ENCODE measurements around the gene RAB3GAP1.

RAB3GAP1 gene

GRCh38 chr2:135052042-135052876 lies at the start of gene RAB3GAP1:
TSS of gene RAB3GAP1 (plus strand) at chr2:135052292. CDS start at chr2:135052308, 16 bp downstream.
- in situ Hi-C loops (cut with HindIII; ENCODE audit: low sequenced_read_pairs): no loop called here

- in situ Hi-C loops (cut with HindIII; ENCODE audit: low sequenced_read_pairs): loop anchor here (5.0 kb wide), 1 partner anchor 44 kb away; the partner anchor contains the start of gene MAP3K19
These were observed 49.3 kb upstream of the RAB3GAP1 start for GRCh38 chr2:135002836-135003235.

GRCh38 chr2:135004005-135004746 lies 47.9 kb upstream of the RAB3GAP1 start:
- in situ Hi-C loops (cut with HindIII; ENCODE audit: low sequenced_read_pairs): loop anchor here (5.0 kb wide), 1 partner anchor 43 kb away; the partner anchor contains the start of gene MAP3K19

GRCh38 chr2:135005753-135006152 lies 46.3 kb upstream of the RAB3GAP1 start:
- in situ Hi-C loops (cut with HindIII; ENCODE audit: low sequenced_read_pairs): no loop called here

- in situ Hi-C loops (cut with HindIII; ENCODE audit: low sequenced_read_pairs): no loop called here
These were observed 42.8 kb upstream of the RAB3GAP1 start for GRCh38 chr2:135009339-135009738.

GRCh38 chr2:135010200-135010942 lies 41.7 kb upstream of the RAB3GAP1 start:
- in situ Hi-C loops (cut with HindIII; ENCODE audit: low sequenced_read_pairs): no loop called here

- in situ Hi-C loops (cut with HindIII; ENCODE audit: low sequenced_read_pairs): no loop called here
These were observed 40.5 kb upstream of the RAB3GAP1 start for GRCh38 chr2:135011633-135012032.

GRCh38 chr2:135021618-135022017 lies 30.5 kb upstream of the RAB3GAP1 start:
- in situ Hi-C loops (cut with HindIII; ENCODE audit: low sequenced_read_pairs): no loop called here

GRCh38 chr2:135022952-135023880 lies 28.9 kb upstream of the RAB3GAP1 start:
- in situ Hi-C loops (cut with HindIII; ENCODE audit: low sequenced_read_pairs): no loop called here

- in situ Hi-C loops (cut with HindIII; ENCODE audit: low sequenced_read_pairs): no loop called here
These were observed 28.1 kb upstream of the RAB3GAP1 start for GRCh38 chr2:135023886-135024485.

- in situ Hi-C loops (cut with HindIII; ENCODE audit: low sequenced_read_pairs): loop anchor here (25.0 kb wide), 1 partner anchor 433 kb away; no protein-coding TSS in a partner anchor
These were observed 22.5 kb upstream of the RAB3GAP1 start for GRCh38 chr2:135029481-135030134.

GRCh38 chr2:135030826-135031225 lies 21.3 kb upstream of the RAB3GAP1 start:
- in situ Hi-C loops (cut with HindIII; ENCODE audit: low sequenced_read_pairs): loop anchor here (25.0 kb wide), 1 partner anchor 431 kb away; no protein-coding TSS in a partner anchor

GRCh38 chr2:135033216-135033615 lies 18.9 kb upstream of the RAB3GAP1 start:
- in situ Hi-C loops (cut with HindIII; ENCODE audit: low sequenced_read_pairs): loop anchor here (25.0 kb wide), 1 partner anchor 429 kb away; no protein-coding TSS in a partner anchor

GRCh38 chr2:135037831-135038230 lies 14.3 kb upstream of the RAB3GAP1 start:
- in situ Hi-C loops (cut with HindIII; ENCODE audit: low sequenced_read_pairs): loop anchor here (25.0 kb wide), 1 partner anchor 424 kb away; no protein-coding TSS in a partner anchor

- in situ Hi-C loops (cut with HindIII; ENCODE audit: low sequenced_read_pairs): loop anchor here (5.0 to 25.0 kb wide), 2 partner anchors 74 to 419 kb away; no protein-coding TSS in a partner anchor
These were observed 8.7 kb upstream of the RAB3GAP1 start for GRCh38 chr2:135043345-135043744.

- in situ Hi-C loops (cut with HindIII; ENCODE audit: low sequenced_read_pairs): loop anchor here (5.0 to 25.0 kb wide), 2 partner anchors 45 to 415 kb away; no protein-coding TSS in a partner anchor
These were observed 4.8 kb upstream of the RAB3GAP1 start, which contains the start of gene MAP3K19 for GRCh38 chr2:135047300-135047699. TSS of gene MAP3K19 (minus strand) at chr2:135047447. CDS start at chr2:135024647, 22,800 bp downstream.

- in situ Hi-C loops (cut with HindIII; ENCODE audit: low sequenced_read_pairs): loop anchor here (5.0 to 25.0 kb wide), 2 partner anchors 46 to 414 kb away; no protein-coding TSS in a partner anchor
These were observed 4.0 kb upstream of the RAB3GAP1 start for GRCh38 chr2:135048122-135048521.

- in situ Hi-C loops (cut with HindIII; ENCODE audit: low sequenced_read_pairs): no loop called here
These were observed 2.0 kb upstream of the RAB3GAP1 start for GRCh38 chr2:135050132-135050531.

All from endothelial cell of hepatic sinusoid (primary cell).